Endometrial microvascular endothelial cells (primary cell): ENCODE data around the gene OTOG. TPM values are rescaled to one million over a fixed set of nuclear protein-coding genes. Genes with fewer than 3 reads are reported as not detected.

ENCODE experiments used
- in situ Hi-C: cut with HindIII; loops from 2 replicates; pipeline ENCODE4 v1.10.0; 2017; ENCODE audit warnings: low sequenced_read_pairs, low pct_unique_long_range_greater_than_20kb; ENCODE audit errors: inconsistent ontology term
- total RNA-seq: library from RNA; depleted of rRNA; stranded (reverse); fragments of >200 nt; gene quantifications from one replicate; pipeline ENCODE4 v1.2.3, GENCODE V29; 2015; ENCODE audit errors: inconsistent ontology term

OTOG gene
- total RNA-seq, 1 donor from 2014 or later, result not detected

- in situ Hi-C loops, result no loop called here
These were observed 87.9 kb downstream of the OTOG start for GRCh38 chr11:17634776-17635550.

DNA sequence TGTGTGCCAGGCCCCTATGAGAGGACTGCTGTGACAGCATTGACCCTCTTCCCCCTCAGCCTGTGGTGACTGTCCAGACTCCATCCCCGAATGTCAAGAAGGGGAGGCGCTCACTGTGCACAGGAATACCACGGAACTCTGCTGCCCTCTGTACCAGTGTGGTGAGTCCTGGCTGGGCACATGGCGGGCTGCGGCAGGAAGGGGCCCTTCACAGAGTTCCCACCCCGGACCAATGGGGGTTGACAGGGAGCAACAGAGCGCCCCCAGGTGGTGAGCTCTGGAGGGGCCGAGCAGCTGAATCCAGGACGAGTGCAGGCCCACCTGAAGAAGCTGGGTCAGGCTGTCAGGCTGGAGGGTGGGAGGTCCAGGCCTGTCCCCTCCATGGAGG lies 88.5 kb downstream of the OTOG start:
- in situ Hi-C loops, result no loop called here

- in situ Hi-C loops, result no loop called here
These were observed 89.7 kb downstream of the OTOG start for GRCh38 chr11:17636721-17637120.

GRCh38 chr11:17637901-17638300 lies 90.8 kb downstream of the OTOG start:
- in situ Hi-C loops, result no loop called here

DNA sequence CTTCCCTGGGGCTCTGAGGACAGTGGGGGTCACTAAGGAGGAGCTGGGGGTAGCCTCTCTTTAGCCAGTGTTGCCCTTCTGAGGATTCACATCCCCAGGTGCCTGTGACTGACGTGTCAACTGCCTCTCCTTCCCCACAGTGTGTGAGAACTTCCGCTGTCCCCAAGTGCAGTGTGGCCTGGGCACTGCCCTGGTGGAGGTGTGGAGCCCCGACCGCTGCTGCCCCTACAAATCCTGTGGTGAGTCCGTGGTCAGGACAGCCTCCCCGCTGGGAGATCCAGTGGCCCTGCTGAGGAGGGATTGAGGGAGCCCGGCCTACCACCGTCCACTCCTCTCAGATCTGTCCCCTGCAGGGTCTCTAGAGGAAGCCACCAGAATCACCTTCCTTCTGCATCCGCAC lies 91.3 kb downstream of the OTOG start:
- in situ Hi-C loops, result no loop called here

- in situ Hi-C loops, result no loop called here
These were observed 92.0 kb downstream of the OTOG start for GRCh38 chr11:17639091-17639490.

DNA sequence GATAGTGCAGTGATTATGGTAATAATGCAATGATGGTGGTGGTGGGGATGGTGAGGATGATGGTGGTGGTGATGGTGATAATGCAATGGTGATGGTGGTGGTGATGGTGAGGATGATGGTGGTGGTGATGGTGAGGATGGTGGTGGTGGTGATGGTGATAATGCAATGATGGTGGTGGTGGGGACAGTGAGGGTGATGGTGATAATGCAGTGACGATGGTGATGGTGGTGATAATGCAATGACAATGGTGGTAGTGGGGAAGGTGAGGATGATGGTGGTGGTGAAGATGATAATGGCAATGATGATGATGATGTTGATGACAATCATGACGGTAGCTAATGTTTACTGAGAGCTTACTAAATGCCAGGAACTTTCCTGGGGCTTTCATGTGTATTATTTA lies 92.7 kb downstream of the OTOG start:
- in situ Hi-C loops, result no loop called here

DNA sequence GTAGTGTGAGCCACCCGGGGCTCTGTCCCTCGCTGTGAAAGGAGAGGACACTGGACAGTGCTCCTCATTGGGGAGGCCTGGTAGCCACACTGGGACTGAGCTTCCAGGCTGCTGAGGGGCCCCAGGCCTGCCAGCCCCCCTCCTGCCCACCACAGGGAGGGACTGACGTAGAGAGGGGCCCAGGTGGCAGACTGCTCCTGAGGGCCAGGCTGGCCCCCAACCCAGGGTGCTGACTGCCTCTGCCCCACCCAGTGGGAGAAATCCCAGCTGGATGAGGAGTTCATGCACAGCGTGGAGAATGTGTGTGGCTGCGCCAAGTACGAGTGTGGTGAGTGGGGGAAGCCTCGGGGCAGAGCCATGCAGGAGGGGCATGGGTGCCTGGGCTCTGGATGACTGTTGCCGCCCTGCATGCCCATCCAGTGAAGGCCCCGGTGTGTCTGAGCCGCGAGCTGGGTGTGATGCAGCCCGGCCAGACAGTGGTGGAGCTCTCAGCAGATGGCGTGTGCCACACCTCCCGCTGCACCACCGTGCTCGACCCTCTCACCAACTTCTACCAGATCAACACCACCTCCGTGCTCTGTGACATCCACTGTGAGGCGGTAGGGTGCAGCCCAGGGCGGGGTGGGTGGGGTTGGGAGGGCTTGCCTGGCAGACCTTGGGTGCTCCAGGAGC lies 93.6 kb downstream of the OTOG start:
- in situ Hi-C loops, result no loop called here

DNA sequence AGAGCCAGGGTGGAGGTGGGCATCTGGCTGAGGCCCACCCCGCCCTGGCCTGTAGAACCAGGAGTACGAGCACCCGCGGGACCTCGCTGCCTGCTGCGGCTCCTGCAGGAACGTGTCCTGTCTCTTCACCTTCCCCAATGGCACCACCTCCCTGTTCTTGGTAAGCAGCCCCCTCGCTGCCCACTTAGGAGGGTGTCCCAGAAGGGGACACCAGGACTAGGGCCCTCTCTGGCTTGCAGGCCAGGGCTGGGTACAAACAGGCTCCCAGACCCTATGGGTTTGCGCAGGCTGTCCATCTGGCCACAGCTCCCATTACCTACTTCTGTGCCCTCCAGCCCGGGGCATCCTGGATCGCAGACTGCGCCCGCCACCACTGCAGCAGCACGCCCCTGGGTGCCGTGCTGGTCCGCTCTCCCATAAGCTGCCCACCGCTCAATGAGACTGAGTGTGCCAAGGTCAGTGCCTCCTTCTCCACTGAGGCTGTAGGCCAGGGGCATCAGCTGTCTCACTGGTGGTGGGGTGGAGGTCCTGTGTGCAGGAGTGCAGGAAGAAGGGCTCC lies 94.8 kb downstream of the OTOG start:
- in situ Hi-C loops, result no loop called here

GRCh38 chr11:17642370-17642769 lies 95.3 kb downstream of the OTOG start:
- in situ Hi-C loops, result no loop called here

DNA sequence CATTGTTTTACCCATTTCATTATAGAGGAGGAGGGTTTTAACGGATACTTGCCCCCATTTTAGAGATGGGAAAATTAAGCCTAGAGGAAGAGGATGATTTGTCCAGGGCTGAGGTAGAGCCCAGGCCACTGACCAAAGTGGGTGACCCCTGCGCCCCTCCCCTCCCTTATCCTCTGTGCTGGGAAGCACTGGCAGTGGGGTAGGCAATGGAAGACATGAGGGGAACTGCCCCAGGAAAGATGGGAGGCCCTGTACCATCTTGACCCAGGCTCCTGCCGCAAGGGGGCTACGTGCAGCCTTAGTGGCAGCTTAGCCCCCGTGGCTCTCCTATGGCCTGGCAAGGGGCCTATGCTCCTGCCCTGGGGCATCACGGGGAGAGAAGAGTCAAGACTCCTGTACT lies 95.9 kb downstream of the OTOG start:
- in situ Hi-C loops, result no loop called here

- in situ Hi-C loops, result no loop called here
These were observed 96.7 kb downstream of the OTOG start for GRCh38 chr11:17643506-17644405.

DNA sequence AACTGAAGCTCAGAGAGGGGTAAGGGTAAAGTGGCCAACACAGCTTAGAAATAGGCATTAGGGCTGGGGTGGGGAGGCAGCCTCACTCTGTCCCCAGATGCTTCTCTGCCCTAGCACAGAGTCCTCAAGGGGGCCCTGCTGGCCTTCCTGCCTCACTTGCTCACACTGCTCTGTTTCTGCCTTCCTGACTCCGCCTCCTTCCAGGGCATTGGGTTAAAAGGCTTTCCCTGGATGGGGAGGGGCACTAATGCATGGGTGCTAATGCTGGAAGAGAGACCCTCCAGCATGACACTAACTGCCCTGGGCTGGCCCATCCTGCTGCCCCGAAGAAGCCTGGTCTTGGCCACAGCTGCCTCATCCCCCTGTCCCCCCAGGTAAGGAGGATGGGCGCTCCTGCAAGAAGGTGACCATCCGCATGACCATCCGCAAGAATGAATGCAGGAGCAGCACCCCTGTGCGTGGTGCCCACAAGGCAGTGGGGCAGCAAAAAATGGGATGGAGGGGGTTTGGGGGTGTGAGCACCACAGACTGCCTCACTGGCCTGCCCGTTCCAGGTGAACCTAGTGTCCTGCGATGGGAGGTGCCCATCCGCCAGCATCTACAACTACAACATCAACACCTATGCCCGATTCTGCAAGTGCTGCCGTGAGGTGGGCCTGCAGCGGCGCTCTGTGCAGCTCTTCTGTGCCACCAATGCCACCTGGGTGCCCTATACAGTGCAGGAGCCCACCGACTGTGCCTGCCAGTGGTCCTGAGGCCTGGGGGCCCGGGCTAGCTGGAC lies 98.3 kb downstream of the OTOG start:
- in situ Hi-C loops, result no loop called here

DNA sequence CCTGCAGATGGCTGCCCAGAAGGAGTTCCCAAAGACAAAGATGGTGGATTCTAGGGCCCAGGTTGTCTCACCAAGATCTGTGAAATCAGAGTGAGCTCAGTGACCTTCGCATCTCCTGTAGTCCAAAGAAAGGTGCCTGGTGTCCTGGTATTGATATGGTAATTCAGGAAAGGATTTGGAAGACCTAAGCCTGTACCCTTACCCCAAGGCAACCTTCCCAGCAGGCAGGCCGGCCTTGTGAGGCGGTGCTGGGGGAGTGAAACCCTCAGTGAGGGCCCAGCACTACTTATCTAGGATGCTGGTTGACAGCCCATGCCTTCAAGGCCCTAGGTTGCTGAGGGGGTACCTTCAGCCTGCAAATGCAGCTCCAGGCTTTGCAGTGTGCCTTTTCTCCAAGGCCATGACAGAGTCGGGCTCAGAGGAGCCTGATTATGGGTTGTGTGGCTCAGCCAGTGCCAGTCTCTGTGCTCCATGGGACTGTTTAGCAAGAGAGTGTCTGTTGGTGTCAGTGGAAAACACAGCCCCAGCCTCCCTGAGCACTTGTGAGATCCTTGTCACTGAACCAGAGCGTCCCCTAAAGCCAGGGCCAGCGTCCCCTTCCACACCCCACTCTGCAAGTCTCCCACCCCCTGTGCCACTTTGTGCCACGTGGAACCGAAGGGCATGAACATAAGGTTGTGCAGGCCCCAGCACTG lies 99.5 kb downstream of the OTOG start:
- in situ Hi-C loops, result no loop called here

GRCh38 chr11:17648528-17648927 lies 101.5 kb downstream of the OTOG start:
- in situ Hi-C loops, result no loop called here

DNA sequence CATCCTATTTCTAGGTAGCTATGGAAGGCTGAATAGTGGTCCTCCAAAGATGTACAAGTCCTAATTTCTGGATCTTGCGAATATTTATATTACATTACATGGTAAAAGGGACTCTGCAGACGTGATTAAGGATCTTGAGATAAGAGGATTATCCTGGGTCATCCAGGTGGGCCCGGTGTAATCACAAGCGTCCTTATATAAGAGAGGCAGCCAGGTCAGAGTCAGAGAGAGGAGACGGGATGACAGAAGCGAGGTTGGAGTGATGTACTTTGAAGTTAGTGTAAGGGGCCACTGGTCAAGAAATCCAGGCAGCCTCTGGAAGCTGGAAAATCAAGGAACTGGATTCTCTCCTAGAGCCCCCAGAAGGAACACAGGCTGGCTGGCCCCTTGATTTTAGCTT lies 102.2 kb downstream of the OTOG start:
- in situ Hi-C loops, result no loop called here

DNA sequence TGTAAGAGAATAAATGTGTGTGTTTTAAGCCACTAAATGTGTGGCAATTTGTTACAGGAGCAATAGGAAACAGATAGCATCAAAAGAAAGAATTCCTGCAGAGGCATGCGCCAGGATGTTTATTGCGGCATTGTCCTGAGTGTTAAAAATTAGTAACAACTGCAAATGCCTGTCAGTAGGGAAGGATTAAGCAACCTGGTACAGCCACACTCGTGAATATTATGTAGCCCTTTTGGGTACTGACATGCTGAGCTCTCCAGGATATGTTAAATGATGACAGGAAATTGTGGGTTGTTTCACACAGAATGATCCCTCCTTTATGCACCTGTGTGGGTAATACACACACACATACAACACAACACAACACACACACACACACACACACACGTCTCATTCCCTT lies 102.6 kb downstream of the OTOG start:
- in situ Hi-C loops, result no loop called here
